D721Med (cell line): ENCODE data around the gene VAV3.
A peak's percentile ranks its signal among the peaks of the same experiment; 100 is the strongest.

Experiments
- DNase-seq: peaks from one replicate; pipeline ENCODE4 v3.0.0; 2011; ENCODE audit warnings: low spot score; ENCODE audit not compliant: insufficient read length
- FAIRE-seq: peaks from 2 replicates; lab custom pipeline; 2011; peaks lifted over from hg19 to GRCh38; lab: Jason Lieb, UNC
- TF ChIP-seq, protein P1 (sequence below): IDR thresholded peaks from 2 replicates; pipeline ENCODE4 v1.5.1; 2012; ENCODE audit warnings: mild to moderate bottlenecking, control low read depth; ENCODE audit not compliant: insufficient read depth; ENCODE audit errors: missing control alignments

The VAV3 gene, protein sequence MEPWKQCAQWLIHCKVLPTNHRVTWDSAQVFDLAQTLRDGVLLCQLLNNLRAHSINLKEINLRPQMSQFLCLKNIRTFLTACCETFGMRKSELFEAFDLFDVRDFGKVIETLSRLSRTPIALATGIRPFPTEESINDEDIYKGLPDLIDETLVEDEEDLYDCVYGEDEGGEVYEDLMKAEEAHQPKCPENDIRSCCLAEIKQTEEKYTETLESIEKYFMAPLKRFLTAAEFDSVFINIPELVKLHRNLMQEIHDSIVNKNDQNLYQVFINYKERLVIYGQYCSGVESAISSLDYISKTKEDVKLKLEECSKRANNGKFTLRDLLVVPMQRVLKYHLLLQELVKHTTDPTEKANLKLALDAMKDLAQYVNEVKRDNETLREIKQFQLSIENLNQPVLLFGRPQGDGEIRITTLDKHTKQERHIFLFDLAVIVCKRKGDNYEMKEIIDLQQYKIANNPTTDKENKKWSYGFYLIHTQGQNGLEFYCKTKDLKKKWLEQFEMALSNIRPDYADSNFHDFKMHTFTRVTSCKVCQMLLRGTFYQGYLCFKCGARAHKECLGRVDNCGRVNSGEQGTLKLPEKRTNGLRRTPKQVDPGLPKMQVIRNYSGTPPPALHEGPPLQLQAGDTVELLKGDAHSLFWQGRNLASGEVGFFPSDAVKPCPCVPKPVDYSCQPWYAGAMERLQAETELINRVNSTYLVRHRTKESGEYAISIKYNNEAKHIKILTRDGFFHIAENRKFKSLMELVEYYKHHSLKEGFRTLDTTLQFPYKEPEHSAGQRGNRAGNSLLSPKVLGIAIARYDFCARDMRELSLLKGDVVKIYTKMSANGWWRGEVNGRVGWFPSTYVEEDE

DNA sequence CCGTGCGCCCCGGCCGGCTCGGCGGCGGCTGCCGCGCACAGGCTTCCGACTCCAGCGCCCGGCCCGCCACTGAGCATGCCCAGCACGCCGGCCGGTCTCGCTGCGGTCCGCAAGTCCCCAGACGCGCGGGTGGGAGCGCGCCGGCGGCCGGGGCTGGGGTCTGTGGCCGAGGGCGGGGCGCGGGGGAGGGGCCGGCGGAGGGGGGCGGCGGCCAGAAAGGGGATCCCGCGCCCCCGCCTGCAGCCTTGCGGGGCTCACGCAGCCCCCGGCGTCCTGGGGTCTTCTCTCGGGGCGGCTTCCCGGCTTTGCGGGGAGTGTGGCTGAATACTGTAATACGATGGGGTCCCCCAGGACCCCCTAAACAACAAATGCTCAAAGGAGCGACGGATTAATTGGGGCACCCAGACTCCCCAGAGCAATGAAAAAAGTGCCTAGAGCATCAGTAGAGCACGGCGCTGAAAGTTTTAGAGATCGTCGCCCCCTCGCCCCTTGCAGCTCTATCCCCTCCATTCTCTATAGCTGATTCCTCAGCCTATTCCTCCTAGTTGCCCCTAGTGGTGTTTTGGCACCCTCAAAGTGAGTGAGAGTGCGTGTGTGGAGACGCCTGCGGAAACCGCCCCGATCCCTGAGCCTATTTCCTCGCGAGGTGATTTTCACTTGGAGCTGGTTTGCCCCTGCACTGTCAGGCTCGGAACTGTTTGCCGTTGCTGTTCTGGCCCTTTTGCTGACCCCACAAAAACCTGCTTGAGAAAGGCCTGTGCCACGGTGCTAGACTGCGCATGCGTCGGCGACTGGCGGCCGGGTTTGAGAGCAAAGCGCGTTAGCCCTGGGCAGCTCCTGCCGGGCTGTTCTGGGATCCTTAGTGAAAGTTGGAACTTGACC is at the start of gene VAV3:
TSS of gene VAV3 (minus strand) at position 71 of the 882 bp plus-strand sequence. CDS start 311 bp downstream, outside the sequence.
- FAIRE-seq (no peak), DNase-seq (peak; percentile 81)
- TF ChIP-seq, protein P1, sequence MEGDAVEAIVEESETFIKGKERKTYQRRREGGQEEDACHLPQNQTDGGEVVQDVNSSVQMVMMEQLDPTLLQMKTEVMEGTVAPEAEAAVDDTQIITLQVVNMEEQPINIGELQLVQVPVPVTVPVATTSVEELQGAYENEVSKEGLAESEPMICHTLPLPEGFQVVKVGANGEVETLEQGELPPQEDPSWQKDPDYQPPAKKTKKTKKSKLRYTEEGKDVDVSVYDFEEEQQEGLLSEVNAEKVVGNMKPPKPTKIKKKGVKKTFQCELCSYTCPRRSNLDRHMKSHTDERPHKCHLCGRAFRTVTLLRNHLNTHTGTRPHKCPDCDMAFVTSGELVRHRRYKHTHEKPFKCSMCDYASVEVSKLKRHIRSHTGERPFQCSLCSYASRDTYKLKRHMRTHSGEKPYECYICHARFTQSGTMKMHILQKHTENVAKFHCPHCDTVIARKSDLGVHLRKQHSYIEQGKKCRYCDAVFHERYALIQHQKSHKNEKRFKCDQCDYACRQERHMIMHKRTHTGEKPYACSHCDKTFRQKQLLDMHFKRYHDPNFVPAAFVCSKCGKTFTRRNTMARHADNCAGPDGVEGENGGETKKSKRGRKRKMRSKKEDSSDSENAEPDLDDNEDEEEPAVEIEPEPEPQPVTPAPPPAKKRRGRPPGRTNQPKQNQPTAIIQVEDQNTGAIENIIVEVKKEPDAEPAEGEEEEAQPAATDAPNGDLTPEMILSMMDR, result peak; percentile 4

DNA sequence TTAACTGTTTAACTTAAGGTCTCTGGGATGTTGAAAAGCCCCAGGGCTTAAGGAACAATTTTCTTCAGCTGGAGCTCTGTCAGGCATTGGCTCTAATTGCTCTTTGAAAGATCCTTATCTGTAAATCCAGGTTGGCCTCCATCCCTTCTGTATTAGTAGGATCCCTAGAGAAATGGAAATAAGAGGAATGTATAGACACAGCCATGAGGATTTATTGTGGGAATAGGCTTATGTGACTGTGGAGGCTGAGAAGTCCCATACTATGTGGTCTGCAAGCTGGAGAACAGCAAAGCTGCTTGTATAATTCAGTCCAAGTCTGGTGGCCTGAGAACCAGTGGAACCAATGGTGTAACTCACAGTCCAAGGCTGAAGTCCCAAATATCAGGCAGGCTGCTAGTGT is 47.6 kb upstream of the VAV3 start:
- FAIRE-seq, result no peak
- TF ChIP-seq, protein P1, result no peak
- DNase-seq, result no peak

DNA sequence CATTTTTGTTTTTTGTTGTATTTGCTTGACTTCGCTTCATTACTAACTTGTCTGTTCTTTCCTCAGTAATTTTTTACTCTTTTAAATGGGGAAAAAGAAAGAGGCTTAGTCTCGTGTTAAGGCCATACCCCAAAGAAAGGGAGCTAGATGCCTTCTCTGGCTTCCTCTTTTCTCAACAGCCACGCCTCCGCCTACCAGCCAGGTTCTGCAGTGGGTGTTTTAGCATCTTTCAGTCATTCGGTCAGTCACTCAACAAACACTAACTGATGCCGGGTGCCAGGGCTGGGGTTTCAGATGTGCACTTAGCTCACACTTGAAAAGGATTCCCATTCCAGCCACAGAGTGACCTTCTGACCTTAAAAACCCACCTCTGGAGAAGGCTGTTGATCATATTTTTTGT is 46.3 kb upstream of the VAV3 start:
- DNase-seq (no peak), FAIRE-seq (no peak)
- TF ChIP-seq, protein P1, result no peak

DNA sequence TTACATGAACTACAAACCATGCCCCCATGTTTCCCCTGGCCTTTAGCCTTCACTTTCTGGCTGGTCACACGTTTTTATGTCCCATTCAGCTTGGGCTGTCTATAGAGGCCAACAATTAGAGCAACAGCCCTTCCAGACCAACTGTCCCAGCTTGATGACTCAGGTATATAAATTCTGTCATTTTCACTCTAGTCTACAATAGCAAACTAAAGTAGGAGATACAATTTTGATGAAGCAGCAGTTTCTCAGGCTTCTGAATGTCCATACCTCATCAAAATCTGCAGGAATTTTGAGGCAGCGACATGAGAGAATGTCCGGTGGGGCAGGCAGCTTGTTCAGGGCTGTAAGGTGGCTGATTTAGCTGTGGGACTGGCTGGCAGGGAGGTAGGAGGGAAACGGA is 45.6 kb upstream of the VAV3 start:
- FAIRE-seq (no peak), DNase-seq (no peak)
- TF ChIP-seq, protein P1, result no peak

DNA sequence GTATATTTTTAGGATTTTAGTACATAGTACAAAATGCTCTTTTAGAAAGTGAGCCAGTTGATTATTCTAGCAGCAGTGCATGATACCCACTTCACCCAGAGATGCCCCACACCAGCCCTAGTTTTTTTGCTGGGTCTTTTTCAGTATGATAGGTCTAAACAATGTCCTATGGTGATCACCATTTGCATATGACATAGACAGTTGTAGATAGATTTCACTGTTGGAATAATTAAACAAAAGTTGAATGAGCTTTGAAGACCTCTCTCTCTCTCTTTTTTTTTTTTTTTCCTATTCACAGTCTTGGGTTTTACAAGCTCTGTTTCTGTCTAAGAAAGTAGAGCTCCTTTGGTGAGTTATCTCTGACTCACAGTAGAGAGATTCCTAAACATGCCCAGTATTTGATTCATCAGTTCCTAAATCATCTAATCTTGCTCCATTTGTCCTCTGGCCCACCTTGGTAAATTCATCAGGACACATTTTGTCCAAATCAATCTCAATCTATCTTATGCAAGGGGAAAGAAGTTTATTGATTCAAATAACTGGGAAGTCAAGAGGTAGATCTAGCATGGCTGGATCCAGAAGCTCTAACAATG is 44.7 kb upstream of the VAV3 start:
- DNase-seq, result no peak
- FAIRE-seq, result no peak
- TF ChIP-seq, protein P1, result no peak

DNA sequence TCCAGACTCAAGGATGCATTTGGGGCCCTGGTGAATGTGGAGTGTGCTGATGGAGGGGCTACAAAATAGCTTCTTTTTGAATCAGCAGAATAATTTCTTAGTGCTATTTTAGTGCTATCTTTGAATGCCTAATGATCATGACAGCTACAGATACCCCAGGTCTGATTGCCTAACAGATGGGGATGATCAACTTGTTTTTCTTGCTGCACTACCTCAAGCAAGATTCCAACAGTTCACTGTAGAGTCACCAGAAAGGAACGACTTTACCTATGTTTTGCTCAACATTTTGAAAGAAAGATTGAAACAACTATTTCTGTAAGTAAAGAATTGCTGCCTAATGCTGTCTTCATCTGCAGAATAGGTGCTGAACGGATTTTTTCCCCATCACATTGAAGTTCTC is 42.6 kb upstream of the VAV3 start:
- FAIRE-seq, result no peak
- no peak for DNase-seq
- TF ChIP-seq, protein P1, result no peak
